Trophoblast cell (in vitro differentiated cells and primary cell): ENCODE data around the gene MUSK.

Experiments used
- DNase-seq, 2 donors: peaks; one replicate each; pipeline ENCODE4 v3.0.0-alpha.2; 2016
- H2AFZ ChIP-seq: 2 replicates; pipeline ENCODE4 v1.6.1; 2013; ENCODE audit warnings: low read length, moderate library complexity, mild to moderate bottlenecking; ENCODE audit not compliant: insufficient read depth, poor library complexity
- H2AK5ac ChIP-seq: 2 replicates; pipeline ENCODE4 v1.6.1; 2013; ENCODE audit warnings: mild to moderate bottlenecking, low read length
- H2BK120ac ChIP-seq: 2 replicates; pipeline ENCODE4 v1.6.1; 2013; ENCODE audit warnings: low read length, mild to moderate bottlenecking, moderate library complexity; ENCODE audit not compliant: insufficient read depth, poor library complexity
- H2BK12ac ChIP-seq: 2 replicates; pipeline ENCODE4 v1.6.1; 2013; ENCODE audit warnings: mild to moderate bottlenecking, low read length, moderate library complexity
- H2BK5ac ChIP-seq: 2 replicates; pipeline ENCODE4 v1.6.1; 2013; ENCODE audit warnings: low read length, low read depth, moderate library complexity, mild to moderate bottlenecking; ENCODE audit not compliant: poor library complexity
- H3K14ac ChIP-seq: 2 replicates; pipeline ENCODE4 v1.6.1; 2013; ENCODE audit warnings: mild to moderate bottlenecking, low read length
- H3K18ac ChIP-seq: 2 replicates; pipeline ENCODE4 v1.6.1; 2013; ENCODE audit warnings: mild to moderate bottlenecking, low read length
- H3K23ac ChIP-seq: 2 replicates; pipeline ENCODE4 v1.6.1; 2013; ENCODE audit warnings: low read length
- H3K27ac ChIP-seq: 2 replicates; pipeline ENCODE4 v1.5.1; 2013; ENCODE audit warnings: low read depth, mild to moderate bottlenecking, inconsistent platforms, low read length, moderate library complexity
- H3K27me3 ChIP-seq: 2 replicates; pipeline ENCODE4 v1.6.1; 2013; ENCODE audit warnings: inconsistent platforms, mild to moderate bottlenecking, low read length, moderate library complexity; ENCODE audit not compliant: insufficient read depth
- H3K36me3 ChIP-seq, 2 experiments: 1 replicate in 1 of 2; 2 replicates in 1 of 2; pipeline ENCODE4 v1.6.1; 2013; ENCODE audit warnings: low read length in 2 of 2, mild to moderate bottlenecking in 2 of 2, moderate library complexity in 1 of 2; ENCODE audit not compliant: insufficient read depth in 2 of 2, control insufficient read depth in 1 of 2
- H3K4ac ChIP-seq: 2 replicates; pipeline ENCODE4 v1.6.1; 2013; ENCODE audit warnings: low read depth, mild to moderate bottlenecking, low read length, moderate library complexity
- H3K4me1 ChIP-seq, 2 experiments: 1 replicate in 1 of 2; 2 replicates in 1 of 2; pipeline ENCODE4 v1.6.1; 2013; ENCODE audit warnings: low read length in 2 of 2, mild to moderate bottlenecking in 2 of 2, moderate library complexity in 1 of 2; ENCODE audit not compliant: insufficient read depth in 2 of 2, control insufficient read depth in 1 of 2
- H3K4me2 ChIP-seq: 2 replicates; pipeline ENCODE4 v1.6.1; 2013; ENCODE audit warnings: inconsistent platforms, mild to moderate bottlenecking, low read length, moderate library complexity
- H3K4me3 ChIP-seq: 2 replicates; pipeline ENCODE4 v1.5.1; 2013; ENCODE audit warnings: mild to moderate bottlenecking, low read depth, low read length, inconsistent platforms
- H3K79me1 ChIP-seq: one replicate; pipeline ENCODE4 v1.6.1; 2013; ENCODE audit warnings: low read length
- H3K79me2 ChIP-seq: 2 replicates; pipeline ENCODE4 v1.6.1; 2013; ENCODE audit warnings: low read length, mild to moderate bottlenecking; ENCODE audit not compliant: control insufficient read depth, insufficient read depth, poor library complexity
- H3K9ac ChIP-seq: 2 replicates; pipeline ENCODE4 v1.6.1; 2013; ENCODE audit warnings: mild to moderate bottlenecking, low read length
- H3K9me3 ChIP-seq: 2 replicates; pipeline ENCODE4 v1.6.1; 2013; ENCODE audit warnings: low read depth, mild to moderate bottlenecking, control low read depth, inconsistent platforms, low read length; ENCODE audit not compliant: insufficient read depth
- H4K12ac ChIP-seq: 2 replicates; pipeline ENCODE4 v1.6.1; 2013; ENCODE audit warnings: low read depth, mild to moderate bottlenecking, low read length, moderate library complexity
- H4K8ac ChIP-seq: 2 replicates; pipeline ENCODE4 v1.6.1; 2013; ENCODE audit warnings: low read depth, mild to moderate bottlenecking, low read length, moderate library complexity
- H4K91ac ChIP-seq: one replicate; pipeline ENCODE4 v1.6.1; 2013; ENCODE audit warnings: low read depth, mild to moderate bottlenecking, low read length, moderate library complexity
- WGBS: extraction: QIAGEN DNeasy Blood & Tissue Kit; methylation state at CpG from one replicate; pipeline ENCODE4 v1.1.7; 2013; ENCODE audit warnings: missing lambda C conversion rate; ENCODE audit not compliant: insufficient read length, insufficient coverage; ENCODE audit errors: extremely low coverage; 5-methylcytosine and 5-hydroxymethylcytosine counted together

MUSK gene

GRCh38 chr9:110707419-110707818, 38.8 kb downstream of the MUSK start:
- H2BK12ac ChIP-seq, result no peak overlapping the region
- H3K4me3 ChIP-seq, result no peak overlapping the region
- no peak overlapping the region for H2BK120ac ChIP-seq
- no peaks in the 10 kb centered on the region for H3K36me3 ChIP-seq
- no peak overlapping the region for H3K23ac ChIP-seq
- no peak overlapping the region for H3K4ac ChIP-seq
- no peak overlapping the region for H3K9ac ChIP-seq
- no peak overlapping the region for H4K91ac ChIP-seq
- no peaks in the 10 kb centered on the region for H3K9me3 ChIP-seq
- H2AFZ ChIP-seq, result no peak overlapping the region
- H3K4me1 ChIP-seq, result no peaks in the 10 kb centered on the region
- H3K14ac ChIP-seq, result no peak overlapping the region
- H4K8ac ChIP-seq, result no peak overlapping the region
- H2BK5ac ChIP-seq, result no peak overlapping the region
- H2AK5ac ChIP-seq, result no peak overlapping the region
- no peak for DNase-seq
- H3K27ac ChIP-seq, result no peak overlapping the region
- H3K79me2 ChIP-seq, result no peaks in the 10 kb centered on the region
- H3K79me1 ChIP-seq, result no peaks in the 10 kb centered on the region
- no peak overlapping the region for H3K4me2 ChIP-seq
- H3K27me3 ChIP-seq, result no peaks in the 10 kb centered on the region
- no peak overlapping the region for H3K18ac ChIP-seq
- no peak overlapping the region for H4K12ac ChIP-seq

GRCh38 chr9:110710420-110710819, 41.8 kb downstream of the MUSK start:
- Histone ChIP-seq H2AFZ (no peak overlapping the region), H3K14ac (no peak overlapping the region), H3K18ac (no peak overlapping the region), H3K4me1 (no peaks in the 10 kb centered on the region), H3K23ac (no peak overlapping the region), H3K27me3 (no peaks in the 10 kb centered on the region), H2BK12ac (no peak overlapping the region), H3K79me1 (no peaks in the 10 kb centered on the region), H4K8ac (no peak overlapping the region), H4K12ac (no peak overlapping the region), H4K91ac (no peak overlapping the region), H3K4ac (no peak overlapping the region), H3K9me3 (no peaks in the 10 kb centered on the region), H3K4me3 (no peak overlapping the region), H3K9ac (no peak overlapping the region), H3K4me2 (no peak overlapping the region), H3K79me2 (no peaks in the 10 kb centered on the region), H2BK120ac (no peak overlapping the region), H2BK5ac (no peak overlapping the region), H3K36me3 (no peaks in the 10 kb centered on the region), H3K27ac (no peak overlapping the region), H2AK5ac (no peak overlapping the region)
- no CpG with 5 or more reads among the region's 3 CpGs for WGBS
- DNase-seq, result no peak

- Histone ChIP-seq H3K36me3 (no peaks in the 10 kb centered on the region), H3K79me1 (no peaks in the 10 kb centered on the region), H2AFZ (no peak overlapping the region), H4K8ac (no peak overlapping the region), H3K23ac (no peak overlapping the region), H3K4ac (no peak overlapping the region), H2BK5ac (no peak overlapping the region), H4K91ac (no peak overlapping the region), H4K12ac (no peak overlapping the region), H3K4me1 (no peaks in the 10 kb centered on the region), H3K18ac (no peak overlapping the region), H3K27ac (no peak overlapping the region), H3K4me2 (no peak overlapping the region), H2BK120ac (no peak overlapping the region), H3K9ac (no peak overlapping the region), H3K4me3 (no peak overlapping the region), H3K27me3 (no peaks in the 10 kb centered on the region), H3K14ac (no peak overlapping the region), H3K79me2 (no peaks in the 10 kb centered on the region), H3K9me3 (no peaks in the 10 kb centered on the region), H2BK12ac (no peak overlapping the region), H2AK5ac (no peak overlapping the region)
- no peak for DNase-seq
- WGBS, result no CpG with 5 or more reads among the region's 1 CpG
Observed at GRCh38 chr9:110712955-110713354, 44.4 kb downstream of the MUSK start.

GRCh38 chr9:110714314-110714713, 45.7 kb downstream of the MUSK start:
- Histone ChIP-seq H3K79me2 (no peaks in the 10 kb centered on the region), H3K4ac (no peak overlapping the region), H2AK5ac (no peak overlapping the region), H3K79me1 (no peaks in the 10 kb centered on the region), H4K12ac (no peak overlapping the region), H3K4me1 (no peaks in the 10 kb centered on the region), H3K9me3 (no peaks in the 10 kb centered on the region), H3K36me3 (no peaks in the 10 kb centered on the region), H3K14ac (no peak overlapping the region), H2BK120ac (no peak overlapping the region), H2AFZ (no peak overlapping the region), H3K27ac (no peak overlapping the region), H3K18ac (no peak overlapping the region), H4K8ac (no peak overlapping the region), H3K4me3 (no peak overlapping the region), H3K4me2 (no peak overlapping the region), H3K9ac (peak overlapping the region; percentile 34), H2BK12ac (no peak overlapping the region), H3K23ac (no peak overlapping the region), H4K91ac (no peak overlapping the region), H2BK5ac (no peak overlapping the region), H3K27me3 (no peaks in the 10 kb centered on the region)
- DNase-seq, result no peak
- no CpG with 5 or more reads among the region's 3 CpGs for WGBS
